A673 (cell line): ENCODE measurements around the gene HMG20B. TPM values are rescaled to one million over a fixed set of nuclear protein-coding genes. Genes with fewer than 3 reads are reported as not detected.
"Not testable (repeated sequence)": the region's sequence is repeated elsewhere in the genome, so short reads cannot be mapped to it uniquely, and the experiment has no call there.

Experiments used
- BruUV-seq: library from RNA; stranded (reverse); fragments of 400-500 nt; replicated peaks from 2 replicates; lab custom pipeline; 2021; lab: Mats Ljungman, UMichigan
- CTCF ChIA-PET: fragments of 300-600 bp; sonication (Branson Sonifier 250); formaldehyde crosslinking; loops from one replicate; lab custom pipeline; 2022; ENCODE audit warnings: antibody characterized with exemption; lab: Charles Lee
- POLR2A ChIA-PET: fragments of 300-600 bp; sonication (Branson Sonifier 250); formaldehyde crosslinking; loops from one replicate; lab custom pipeline; 2022; ENCODE audit warnings: antibody characterized with exemption; ENCODE audit not compliant: low non-redundant PET; lab: Charles Lee
- DNase-seq: peaks from one replicate; pipeline ENCODE4 v3.0.0-alpha.2; 2015; ENCODE audit warnings: low spot score
- H3K27ac ChIP-seq: fragments of 200-600 bp; sonication (generic); 2 replicates; pipeline ENCODE4 v1.5.1; 2016; ENCODE audit warnings: mixed run types, low read depth, mild to moderate bottlenecking, mixed read lengths, antibody characterized with exemption, low read length; ENCODE audit not compliant: poor library complexity, severe bottlenecking
- H3K27me3 ChIP-seq: fragments of 200-600 bp; sonication (generic); replicated peaks from 2 replicates; pipeline ENCODE4 v1.6.1; 2017; ENCODE audit warnings: mixed run types, low read depth, mild to moderate bottlenecking, mixed read lengths, antibody characterized with exemption, low read length; ENCODE audit not compliant: insufficient read depth, poor library complexity
- H3K36me3 ChIP-seq: fragments of 200-600 bp; sonication (generic); 2 replicates; pipeline ENCODE4 v1.6.1; 2016; ENCODE audit warnings: mixed run types, mild to moderate bottlenecking, mixed read lengths, antibody characterized with exemption, low read length; ENCODE audit not compliant: insufficient read depth, poor library complexity, severe bottlenecking
- H3K4me1 ChIP-seq: fragments of 200-600 bp; sonication (generic); 2 replicates; pipeline ENCODE4 v1.6.1; 2017; ENCODE audit warnings: mixed run types, mild to moderate bottlenecking, mixed read lengths, antibody characterized with exemption, low read length; ENCODE audit not compliant: insufficient read depth, poor library complexity, severe bottlenecking
- H3K4me3 ChIP-seq: fragments of 200-600 bp; sonication (generic); 2 replicates; pipeline ENCODE4 v1.5.1; 2016; ENCODE audit warnings: low read depth, mixed run types, mild to moderate bottlenecking, mixed read lengths, low read length; ENCODE audit not compliant: poor library complexity, severe bottlenecking
- H3K9me3 ChIP-seq: fragments of 200-600 bp; sonication (generic); 2 replicates; pipeline ENCODE4 v1.6.1; 2016; ENCODE audit warnings: mixed run types, low read depth, mild to moderate bottlenecking, mixed read lengths, antibody characterized with exemption, low read length; ENCODE audit not compliant: poor library complexity, severe bottlenecking
- CTCF ChIP-seq: fragments of 300-800, 200-600 bp; sonication (generic); conservative IDR thresholded peaks from 2 replicates; pipeline ENCODE4 v1.5.1; 2017; ENCODE audit warnings: low read depth, mild to moderate bottlenecking, antibody characterized with exemption, low read length, moderate library complexity, mixed read lengths
- EZH2 ChIP-seq: fragments of 200-600 bp; sonication (generic); IDR thresholded peaks from 2 replicates; pipeline ENCODE4 v1.6.1; 2017; ENCODE audit warnings: borderline replicate concordance, low read depth, mild to moderate bottlenecking, mixed read lengths, antibody characterized with exemption, low read length; ENCODE audit not compliant: poor library complexity, severe bottlenecking
- intact Hi-C: fragments of 100-400 bp; cut with micrococcal nuclease; formaldehyde crosslinking; loops from one replicate; pipeline ENCODE4 v1.10.0; 2022; ENCODE audit not compliant: unreplicated experiment
- total RNA-seq: library from RNA; stranded (reverse); gene quantifications from 2 replicates; pipeline ENCODE4 v1.2.3, GENCODE V29; 2021

The HMG20B gene
- total RNA-seq, 1 experiment from 2014 or later = 53.9 TPM

DNA sequence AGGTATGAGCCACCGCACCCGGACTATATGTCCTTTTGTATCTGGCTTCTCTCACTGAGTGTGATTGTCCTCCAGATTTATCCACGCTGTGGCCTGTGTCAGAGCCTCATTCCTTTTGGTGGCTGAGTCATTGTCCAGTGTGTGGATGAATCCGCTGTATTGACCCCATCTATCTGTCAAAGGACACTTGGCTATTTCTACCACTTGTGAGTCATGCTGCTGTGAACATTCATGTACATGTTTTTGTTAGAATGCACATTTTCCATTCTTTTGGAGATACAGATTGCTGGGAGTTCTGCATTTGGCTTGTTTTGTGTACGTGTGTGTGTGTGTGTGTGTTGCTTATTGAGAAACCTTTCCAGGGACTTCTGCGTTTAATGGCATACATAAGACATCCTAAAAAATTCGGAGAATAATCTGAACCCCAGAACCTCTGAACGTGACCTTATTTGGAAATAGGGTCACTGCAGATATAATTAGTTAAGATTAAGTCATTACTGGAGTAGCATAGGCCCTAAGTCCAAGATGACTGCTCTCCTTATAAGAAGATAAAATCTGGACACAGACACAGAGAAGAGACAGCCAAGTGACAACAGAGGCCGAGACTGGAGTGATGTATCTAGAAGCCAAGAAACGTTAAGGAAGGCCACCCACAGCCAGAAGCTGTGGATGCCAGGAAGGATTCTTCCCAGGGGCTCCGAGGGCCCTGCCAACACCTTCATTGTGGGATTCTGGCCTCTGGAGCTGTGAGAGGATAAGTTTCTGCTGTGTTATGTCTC is 7.6 kb downstream of the HMG20B start:
- intact Hi-C loops = no loop called here
- peaks cover 15% of the 10 kb centered on the region for H3K4me1 ChIP-seq
- H3K27ac ChIP-seq = no peak overlapping the region
- DNase-seq = no peak
- no TSS peak for BruUV-seq
- H3K27me3 ChIP-seq = no peaks in the 10 kb centered on the region
- ChIA-PET CTCF (no interaction called here), POLR2A (no interaction called here)
- H3K36me3 ChIP-seq = peaks cover 4% of the 10 kb centered on the region
- H3K4me3 ChIP-seq = no peak overlapping the region
- no peak for TF ChIP-seq EZH2
- no peak for TF ChIP-seq CTCF
- H3K9me3 ChIP-seq = no peaks in the 10 kb centered on the region

DNA sequence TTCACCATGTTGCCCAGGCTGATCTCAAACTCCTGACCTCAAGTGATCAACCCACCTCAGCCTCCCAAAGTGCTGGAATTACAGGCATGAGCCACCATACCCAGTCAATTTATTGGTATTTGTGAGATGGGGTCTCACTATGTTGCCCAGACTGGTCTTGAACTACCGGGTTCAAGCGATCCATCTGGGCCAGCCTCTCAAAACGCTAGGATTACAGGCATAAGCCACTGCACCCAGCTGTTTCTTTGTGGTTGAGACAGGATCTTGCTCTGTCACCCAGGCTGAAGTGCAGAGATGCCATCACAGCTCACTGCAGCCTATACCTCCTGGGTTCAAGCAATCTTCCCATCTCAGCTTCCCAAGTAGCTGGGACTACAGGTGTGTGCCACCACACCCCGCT is 9.0 kb downstream of the HMG20B start:
- H3K36me3 ChIP-seq = not testable (repeated sequence)

GRCh38 chr19:3584036-3584802 is 11.5 kb downstream of the HMG20B start:
- H3K27ac ChIP-seq, BruUV-seq, H3K4me1 ChIP-seq, POLR2A ChIA-PET, H3K27me3 ChIP-seq, DNase-seq, H3K4me3 ChIP-seq, H3K9me3 ChIP-seq, intact Hi-C loops, H3K36me3 ChIP-seq: not testable (repeated sequence)
- CTCF ChIA-PET = interaction anchor here (0.5 to 0.7 kb wide), 2 partner anchors 39 to 51 kb away, joined by 3 to 7 read pairs; no protein-coding TSS in a partner anchor

More for the DNA sequence above, 9.0 kb downstream of the HMG20B start:
- CTCF ChIA-PET, H3K4me3 ChIP-seq, H3K27ac ChIP-seq, intact Hi-C loops, POLR2A ChIA-PET, DNase-seq, BruUV-seq, H3K27me3 ChIP-seq, H3K4me1 ChIP-seq, H3K9me3 ChIP-seq: not testable (repeated sequence)
